Adrenal gland (tissue), 5 donors: ENCODE data around the gene SLC2A2.

Experiments
- POLR2A ChIP-seq, 2 donors: fragments of 450-650 bp; IDR thresholded peaks; one replicate each; pipeline ENCODE4 v1.6.1; 2017; ENCODE audit warnings: antibody characterized with exemption in 2 of 2, mild to moderate bottlenecking in 2 of 2, moderate library complexity in 1 of 2
- TF ChIP-seq, protein P1 (sequence below), 6 experiments: fragments of 450-650 bp in 4 of 6; fragments of 200-600 bp in 2 of 6; sonication (generic) in 1 of 6; IDR thresholded peaks; 1 replicate in 5 of 6; 2 replicates in 1 of 6; pipeline versions ENCODE4 v1.5.1 to v1.8.0; 2016 to 2021; ENCODE audit warnings: antibody characterized with exemption in 6 of 6, mild to moderate bottlenecking in 2 of 6, moderate library complexity in 1 of 6
- donor health status: DM: no; HTN: no; CAD: no.

DNA sequence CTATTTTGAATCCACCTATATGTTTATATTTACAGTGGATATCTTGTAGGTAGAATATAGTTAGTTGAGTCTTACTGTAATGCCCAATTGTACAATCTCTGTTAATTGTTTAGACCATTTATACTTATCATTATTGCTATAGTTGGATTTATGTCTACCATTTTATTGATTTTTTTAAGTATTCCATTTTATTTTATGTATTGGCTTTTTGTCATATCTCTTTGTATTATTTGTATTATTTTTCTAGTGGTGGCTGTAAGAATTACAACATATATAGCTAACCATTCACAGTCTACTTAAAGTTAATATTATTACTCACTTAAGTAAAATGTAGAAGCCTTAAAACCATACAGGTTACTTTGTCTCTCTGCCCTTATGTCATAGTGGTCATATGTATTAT lies 46.1 kb downstream of the SLC2A2 start:
- no peak for TF ChIP-seq POLR2A (IDR thresholded peaks at IDR 0.05)
- TF ChIP-seq, protein P1, sequence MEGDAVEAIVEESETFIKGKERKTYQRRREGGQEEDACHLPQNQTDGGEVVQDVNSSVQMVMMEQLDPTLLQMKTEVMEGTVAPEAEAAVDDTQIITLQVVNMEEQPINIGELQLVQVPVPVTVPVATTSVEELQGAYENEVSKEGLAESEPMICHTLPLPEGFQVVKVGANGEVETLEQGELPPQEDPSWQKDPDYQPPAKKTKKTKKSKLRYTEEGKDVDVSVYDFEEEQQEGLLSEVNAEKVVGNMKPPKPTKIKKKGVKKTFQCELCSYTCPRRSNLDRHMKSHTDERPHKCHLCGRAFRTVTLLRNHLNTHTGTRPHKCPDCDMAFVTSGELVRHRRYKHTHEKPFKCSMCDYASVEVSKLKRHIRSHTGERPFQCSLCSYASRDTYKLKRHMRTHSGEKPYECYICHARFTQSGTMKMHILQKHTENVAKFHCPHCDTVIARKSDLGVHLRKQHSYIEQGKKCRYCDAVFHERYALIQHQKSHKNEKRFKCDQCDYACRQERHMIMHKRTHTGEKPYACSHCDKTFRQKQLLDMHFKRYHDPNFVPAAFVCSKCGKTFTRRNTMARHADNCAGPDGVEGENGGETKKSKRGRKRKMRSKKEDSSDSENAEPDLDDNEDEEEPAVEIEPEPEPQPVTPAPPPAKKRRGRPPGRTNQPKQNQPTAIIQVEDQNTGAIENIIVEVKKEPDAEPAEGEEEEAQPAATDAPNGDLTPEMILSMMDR (IDR thresholded peaks at IDR 0.05): peak in 1 of 6 experiments; percentile 7
